ENCODE data around the gene GAS5.
"Not testable (repeated sequence)": the region's sequence is repeated elsewhere in the genome, so short reads cannot be mapped to it uniquely, and the experiment has no call there.

Gene GAS5

GRCh38 chr1:173867753-173868265, at the start of gene GAS5:
Gene GAS5 (minus strand): TSS chr1:173867989.
- peak; percentile 99 to 100 (median 100) for DNase-seq (ENCODE audit: low read depth in 2 of 3, low spot score in 1 of 3)

- no peak for DNase-seq (ENCODE audit: low read depth in 2 of 3, low spot score in 1 of 3)
Measured at GRCh38 chr1:173917149-173917548, 49.4 kb upstream of the GAS5 start, which contains the start of gene SERPINC1. Gene SERPINC1 (minus strand): TSS chr1:173917327. CDS start chr1:173917259, 68 bp downstream.

GRCh38 chr1:173916667-173917066, 48.9 kb upstream of the GAS5 start:
- DNase-seq (ENCODE audit: low read depth in 2 of 3, low spot score in 1 of 3): no peak

- no peak for DNase-seq (ENCODE audit: low read depth in 2 of 3, low spot score in 1 of 3)
Measured at GRCh38 chr1:173915596-173915995, 47.8 kb upstream of the GAS5 start.

- DNase-seq (ENCODE audit: low read depth in 2 of 3, low spot score in 1 of 3): peak in 2 of 3 donors; percentile 15 to 20
Measured at GRCh38 chr1:173914366-173914871, 46.6 kb upstream of the GAS5 start.

- no peak for DNase-seq (ENCODE audit: low read depth in 2 of 3, low spot score in 1 of 3)
Measured at GRCh38 chr1:173913111-173913510, 45.3 kb upstream of the GAS5 start.

GRCh38 chr1:173903827-173904531, 36.2 kb upstream of the GAS5 start:
- DNase-seq (ENCODE audit: low read depth in 2 of 3, low spot score in 1 of 3): no peak

- DNase-seq (ENCODE audit: low read depth in 2 of 3, low spot score in 1 of 3): no peak
Measured at GRCh38 chr1:173900992-173901391, 33.2 kb upstream of the GAS5 start.

- DNase-seq (ENCODE audit: low read depth in 2 of 3, low spot score in 1 of 3): no peak
Measured at GRCh38 chr1:173900427-173900826, 32.6 kb upstream of the GAS5 start.

GRCh38 chr1:173894189-173894588, 26.4 kb upstream of the GAS5 start:
- no peak for DNase-seq (ENCODE audit: low read depth in 2 of 3, low spot score in 1 of 3)

- no peak for DNase-seq (ENCODE audit: low read depth in 2 of 3, low spot score in 1 of 3)
Measured at GRCh38 chr1:173893611-173894010, 25.8 kb upstream of the GAS5 start.

GRCh38 chr1:173889885-173890284, 22.1 kb upstream of the GAS5 start:
- no peak for DNase-seq (ENCODE audit: low read depth in 2 of 3, low spot score in 1 of 3)

GRCh38 chr1:173888749-173889148, 21.0 kb upstream of the GAS5 start:
- no peak for DNase-seq (ENCODE audit: low read depth in 2 of 3, low spot score in 1 of 3)

GRCh38 chr1:173887627-173888026, 19.8 kb upstream of the GAS5 start:
- no peak for DNase-seq (ENCODE audit: low read depth in 2 of 3, low spot score in 1 of 3)

GRCh38 chr1:173886746-173887611, 19.2 kb upstream of the GAS5 start:
- DNase-seq (ENCODE audit: low read depth in 2 of 3, low spot score in 1 of 3): no peak

- no peak for DNase-seq (ENCODE audit: low read depth in 2 of 3, low spot score in 1 of 3)
Measured at GRCh38 chr1:173884701-173885100, 16.9 kb upstream of the GAS5 start.

- DNase-seq (ENCODE audit: low read depth in 2 of 3, low spot score in 1 of 3): not testable (repeated sequence)
Measured at GRCh38 chr1:173881117-173881516, 13.3 kb upstream of the GAS5 start.

- DNase-seq (ENCODE audit: low read depth in 2 of 3, low spot score in 1 of 3): no peak
Measured at GRCh38 chr1:173878251-173878650, 10.5 kb upstream of the GAS5 start.

- no peak for DNase-seq (ENCODE audit: low read depth in 2 of 3, low spot score in 1 of 3)
Measured at GRCh38 chr1:173876732-173877131, 8.9 kb upstream of the GAS5 start.

GRCh38 chr1:173871500-173871899, 3.7 kb upstream of the GAS5 start:
- no peak for DNase-seq (ENCODE audit: low read depth in 2 of 3, low spot score in 1 of 3)

- no peak for DNase-seq (ENCODE audit: low read depth in 2 of 3, low spot score in 1 of 3)
Measured at GRCh38 chr1:173871091-173871490, 3.3 kb upstream of the GAS5 start.
